ENCODE measurements around the gene SLC26A1.

Gene SLC26A1

DNA sequence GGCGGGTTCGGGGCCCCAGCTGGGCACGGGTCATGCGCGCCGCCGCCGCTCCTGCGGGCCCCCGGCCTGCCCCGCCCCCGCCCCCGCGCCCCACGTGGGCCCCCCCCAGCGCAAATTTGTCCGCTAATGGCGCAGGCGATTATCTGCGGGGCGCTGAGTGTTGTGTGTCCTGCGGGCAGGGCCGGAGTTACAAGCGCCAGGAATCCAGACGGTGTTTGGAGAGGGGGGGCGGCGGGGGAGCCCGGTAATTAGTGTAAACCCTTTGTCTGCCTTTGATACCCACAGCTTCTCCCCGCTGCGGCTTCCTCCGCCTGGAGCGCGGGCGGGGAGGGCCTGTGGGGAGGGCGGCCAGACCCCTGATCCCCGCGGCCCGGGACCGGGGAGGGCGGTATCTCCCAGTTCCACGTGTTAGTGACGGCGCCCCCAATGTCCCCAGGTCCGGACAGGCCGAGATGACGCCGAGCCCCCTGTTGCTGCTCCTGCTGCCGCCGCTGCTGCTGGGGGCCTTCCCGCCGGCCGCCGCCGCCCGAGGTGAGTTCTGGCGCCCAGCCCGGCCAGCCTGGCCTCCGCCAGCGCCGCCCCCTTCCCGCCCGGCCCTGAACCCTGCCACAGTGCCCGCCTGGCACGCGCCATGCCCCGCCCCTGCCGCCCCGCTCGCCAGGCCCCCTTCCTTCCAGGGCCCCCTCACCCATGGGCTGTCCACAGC, 19.0 kb upstream of the SLC26A1 start:
- DNase-seq (ENCODE audit: low spot score) = no peak
- H3K4me3 ChIP-seq = peak overlapping the region; percentile 85
- peak overlapping the region in 1 of 2 donors; percentile 82 for H3K27ac ChIP-seq
- TF ChIP-seq, protein P1, sequence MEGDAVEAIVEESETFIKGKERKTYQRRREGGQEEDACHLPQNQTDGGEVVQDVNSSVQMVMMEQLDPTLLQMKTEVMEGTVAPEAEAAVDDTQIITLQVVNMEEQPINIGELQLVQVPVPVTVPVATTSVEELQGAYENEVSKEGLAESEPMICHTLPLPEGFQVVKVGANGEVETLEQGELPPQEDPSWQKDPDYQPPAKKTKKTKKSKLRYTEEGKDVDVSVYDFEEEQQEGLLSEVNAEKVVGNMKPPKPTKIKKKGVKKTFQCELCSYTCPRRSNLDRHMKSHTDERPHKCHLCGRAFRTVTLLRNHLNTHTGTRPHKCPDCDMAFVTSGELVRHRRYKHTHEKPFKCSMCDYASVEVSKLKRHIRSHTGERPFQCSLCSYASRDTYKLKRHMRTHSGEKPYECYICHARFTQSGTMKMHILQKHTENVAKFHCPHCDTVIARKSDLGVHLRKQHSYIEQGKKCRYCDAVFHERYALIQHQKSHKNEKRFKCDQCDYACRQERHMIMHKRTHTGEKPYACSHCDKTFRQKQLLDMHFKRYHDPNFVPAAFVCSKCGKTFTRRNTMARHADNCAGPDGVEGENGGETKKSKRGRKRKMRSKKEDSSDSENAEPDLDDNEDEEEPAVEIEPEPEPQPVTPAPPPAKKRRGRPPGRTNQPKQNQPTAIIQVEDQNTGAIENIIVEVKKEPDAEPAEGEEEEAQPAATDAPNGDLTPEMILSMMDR (IDR thresholded peaks at IDR 0.05) = no peak

DNA sequence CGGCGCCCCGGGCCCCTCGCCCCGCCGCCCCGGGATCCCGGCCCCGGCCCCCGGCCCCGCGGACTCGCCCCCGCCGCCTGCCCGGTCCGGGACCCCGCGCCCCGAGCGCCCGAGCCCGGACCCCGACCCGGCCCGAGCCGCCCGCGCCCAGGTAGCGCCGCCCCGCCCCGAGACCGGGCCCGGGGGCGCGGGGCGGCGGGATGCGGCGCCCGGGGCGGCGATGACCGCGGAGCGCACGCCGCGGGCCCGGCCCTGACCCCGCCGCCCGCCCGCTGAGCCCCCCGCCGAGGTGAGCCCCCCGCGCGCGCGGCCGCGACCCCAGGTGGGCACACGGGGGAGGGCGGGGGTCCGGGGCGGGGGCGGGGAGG, 18.4 kb upstream of the SLC26A1 start:
- Histone ChIP-seq H3K27ac (peak overlapping the region in 1 of 2 donors; percentile 82), H3K4me3 (peak overlapping the region; percentile 85)
- DNase-seq (ENCODE audit: low spot score) = no peak
- TF ChIP-seq, protein P1 (IDR thresholded peaks at IDR 0.05) = no peak

DNA sequence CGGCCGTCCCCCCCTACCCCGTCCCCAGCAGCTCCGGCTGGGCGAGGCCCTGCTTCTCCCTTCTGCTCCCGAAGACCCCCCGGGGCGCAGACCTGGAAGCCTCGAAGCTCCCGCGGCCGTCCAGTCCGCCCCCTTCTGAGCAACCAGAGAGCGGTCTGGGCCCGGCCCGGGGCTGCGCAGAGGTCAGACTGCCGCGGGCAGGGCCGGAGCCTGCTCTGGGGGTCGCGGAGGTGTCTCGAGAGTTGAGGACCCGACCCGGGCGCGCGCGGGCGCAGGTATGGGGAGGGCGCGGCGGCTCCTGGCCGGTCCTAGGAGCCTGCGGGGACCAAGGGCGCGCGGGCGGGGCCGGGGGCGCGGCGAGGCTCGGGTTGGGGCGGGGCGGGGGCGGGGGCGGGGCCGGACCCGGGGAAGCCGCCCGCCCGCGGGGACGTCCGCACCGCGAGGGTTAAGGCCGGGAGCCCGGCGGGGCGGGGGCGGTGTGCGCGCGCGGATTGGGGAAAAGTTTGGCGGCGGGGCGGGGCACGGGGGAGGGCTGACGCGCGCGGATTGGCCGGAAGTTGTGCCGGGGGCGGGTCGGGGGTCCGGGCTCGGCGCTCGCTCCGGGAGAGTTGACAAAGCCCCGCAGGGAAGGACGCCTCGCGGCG, 17.9 kb upstream of the SLC26A1 start, which contains the start of gene FGFRL1:
TSS of gene FGFRL1 (plus strand) at position 605 of the 644 bp plus-strand sequence. CDS start 860 bp downstream, outside the sequence.
- peak; percentile 91 for DNase-seq (ENCODE audit: low spot score)
- Histone ChIP-seq H3K4me3 (peak within 1 kb of the TSS; percentile 85), H3K27ac (peak within 1 kb of the TSS; percentile 71 to 82)
- TF ChIP-seq, protein P1 (IDR thresholded peaks at IDR 0.05) = no peak

DNA sequence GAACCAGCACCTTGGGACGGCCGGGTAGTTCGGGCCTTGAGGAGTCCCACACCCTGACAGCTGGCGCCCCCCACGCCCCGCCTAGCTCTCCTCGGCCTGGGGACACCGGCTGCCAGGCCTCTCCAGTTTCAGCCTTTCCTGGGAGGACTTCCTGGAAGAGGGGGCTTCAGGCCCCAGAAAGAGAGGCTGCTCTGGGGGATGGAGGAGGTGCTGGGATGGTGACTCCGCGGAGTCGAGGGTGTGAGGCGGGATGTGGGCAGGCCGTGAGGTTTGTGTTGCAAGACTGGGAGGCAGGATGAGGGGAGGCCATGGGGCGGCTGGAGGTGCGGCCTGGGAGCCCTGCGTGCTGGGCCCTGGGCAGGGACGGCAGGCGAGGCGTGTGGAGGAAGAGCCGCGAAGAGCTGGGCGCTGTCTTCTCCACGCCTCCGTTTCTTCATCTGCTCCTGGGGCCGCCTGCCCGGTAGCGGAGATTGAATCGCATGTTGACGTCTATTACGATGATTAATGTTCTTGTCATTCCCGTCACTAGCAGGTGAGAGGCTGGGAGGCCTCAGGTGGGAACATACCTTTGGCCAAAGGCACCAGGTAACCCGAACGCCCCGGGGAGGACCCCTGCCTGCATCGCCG, 17.3 kb upstream of the SLC26A1 start:
- Histone ChIP-seq H3K4me3 (peak overlapping the region; percentile 85), H3K27ac (peak overlapping the region; percentile 71 to 82)
- TF ChIP-seq, protein P1 (IDR thresholded peaks at IDR 0.05) = no peak
- peak; percentile 92 for DNase-seq (ENCODE audit: low spot score)

DNA sequence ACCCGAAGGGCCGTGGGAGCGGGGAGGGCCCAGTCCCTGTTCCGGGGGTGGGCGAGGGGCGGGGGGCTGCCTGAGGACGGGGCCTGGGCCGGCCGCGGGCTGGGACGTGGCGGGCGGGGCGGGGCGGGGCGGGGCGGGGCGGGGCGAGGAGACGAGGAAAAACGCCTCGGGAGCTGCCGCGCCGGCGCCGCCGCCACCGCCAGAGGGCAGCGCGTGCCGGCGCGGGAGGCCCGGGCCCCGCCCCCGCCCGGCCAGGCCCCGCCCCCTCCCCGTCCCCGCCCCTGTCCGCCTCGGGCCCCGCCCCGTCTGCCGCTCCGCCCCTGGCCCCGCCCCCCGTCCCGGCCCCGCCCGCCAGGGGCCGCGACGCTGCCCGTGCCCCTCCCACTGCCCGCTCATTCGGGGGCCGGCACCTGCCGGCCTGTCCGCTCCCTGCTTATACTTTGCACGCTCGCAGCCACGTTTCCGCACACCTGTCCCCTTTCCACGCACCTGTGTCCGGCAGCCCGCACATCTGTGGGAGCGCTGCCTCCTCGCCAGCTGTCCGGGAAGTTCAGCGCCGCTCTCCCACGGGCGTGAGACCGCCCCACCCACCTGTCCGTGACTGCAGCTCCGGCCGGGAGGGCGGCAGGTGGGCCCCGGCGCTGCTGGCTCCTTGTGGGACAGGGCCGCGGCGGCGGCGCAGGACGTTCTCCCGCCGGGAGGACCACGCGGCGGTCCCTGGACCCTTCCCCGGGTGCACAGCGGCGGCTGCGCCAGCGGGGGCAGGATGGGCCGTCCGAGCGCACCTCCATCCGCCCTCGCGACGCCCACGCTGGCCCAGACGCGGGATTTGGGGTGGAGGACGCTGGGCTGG, 16.6 kb upstream of the SLC26A1 start:
- peak overlapping the region; percentile 71 to 82 for H3K27ac ChIP-seq
- H3K4me3 ChIP-seq = peak overlapping the region; percentile 85
- DNase-seq (ENCODE audit: low spot score) = peak; percentile 85
- TF ChIP-seq, protein P1 (IDR thresholded peaks at IDR 0.05) = no peak

DNA sequence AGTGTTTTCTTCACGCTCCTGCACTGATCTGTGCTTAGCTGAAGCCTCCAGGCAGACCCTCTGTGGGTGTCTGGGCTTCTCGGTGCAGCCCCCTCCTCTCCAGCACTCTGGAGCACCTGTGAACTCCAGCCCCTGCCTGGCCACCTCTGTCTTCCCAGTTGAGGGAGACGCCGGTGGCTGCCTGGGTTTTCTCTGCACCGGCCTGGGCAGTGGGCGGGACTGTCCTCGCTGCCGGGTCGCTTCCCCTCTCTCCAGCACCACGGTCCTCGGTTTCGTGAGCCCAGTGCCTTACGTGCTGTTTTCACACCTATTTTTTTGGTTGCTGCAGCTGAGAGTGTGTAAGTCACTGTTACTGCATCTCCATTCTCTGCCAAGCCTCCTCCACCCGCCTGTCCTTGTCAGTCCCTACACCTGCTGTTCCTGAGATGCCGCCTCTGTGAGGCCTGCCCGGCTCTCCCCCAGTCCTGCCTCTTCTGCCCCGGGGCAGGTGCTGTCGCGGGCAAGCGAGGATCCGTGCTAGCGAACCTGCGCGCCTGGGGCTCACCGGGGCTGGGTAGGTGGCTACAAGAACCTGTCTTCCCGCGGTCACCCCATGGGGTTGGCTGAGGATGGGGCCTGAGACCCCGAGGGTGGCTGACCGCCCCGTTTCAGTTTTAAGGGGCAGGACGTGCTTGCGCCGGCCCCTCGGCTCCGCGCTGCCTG, 15.8 kb upstream of the SLC26A1 start:
- Histone ChIP-seq H3K4me3 (peak overlapping the region; percentile 85), H3K27ac (peak overlapping the region; percentile 30 to 53)
- no peak for DNase-seq (ENCODE audit: low spot score)
- TF ChIP-seq, protein P1 (IDR thresholded peaks at IDR 0.05) = no peak
